AG10803 (cell line): ENCODE results near the gene FTSJ3.
A peak's percentile ranks its signal among the peaks of the same experiment; 100 is the strongest.

ENCODE experiments used
- DNase-seq: peaks from one replicate; pipeline ENCODE4 v3.0.0; 2010; ENCODE audit warnings: low read depth
- H3K4me3 ChIP-seq: 2 replicates; pipeline ENCODE4 v1.5.1; 2011; ENCODE audit warnings: mild to moderate bottlenecking, low read length, control low read depth
- TF ChIP-seq, protein P1 (sequence below): conservative IDR thresholded peaks from 2 replicates; pipeline ENCODE4 v1.5.1; 2011; ENCODE audit warnings: mild to moderate bottlenecking, low read length, control low read depth, inconsistent platforms

Gene FTSJ3

GRCh38 chr17:63847525-63848249 is 20.2 kb upstream of the FTSJ3 start:
- H3K4me3 ChIP-seq = no peak overlapping the region
- TF ChIP-seq, protein P1, sequence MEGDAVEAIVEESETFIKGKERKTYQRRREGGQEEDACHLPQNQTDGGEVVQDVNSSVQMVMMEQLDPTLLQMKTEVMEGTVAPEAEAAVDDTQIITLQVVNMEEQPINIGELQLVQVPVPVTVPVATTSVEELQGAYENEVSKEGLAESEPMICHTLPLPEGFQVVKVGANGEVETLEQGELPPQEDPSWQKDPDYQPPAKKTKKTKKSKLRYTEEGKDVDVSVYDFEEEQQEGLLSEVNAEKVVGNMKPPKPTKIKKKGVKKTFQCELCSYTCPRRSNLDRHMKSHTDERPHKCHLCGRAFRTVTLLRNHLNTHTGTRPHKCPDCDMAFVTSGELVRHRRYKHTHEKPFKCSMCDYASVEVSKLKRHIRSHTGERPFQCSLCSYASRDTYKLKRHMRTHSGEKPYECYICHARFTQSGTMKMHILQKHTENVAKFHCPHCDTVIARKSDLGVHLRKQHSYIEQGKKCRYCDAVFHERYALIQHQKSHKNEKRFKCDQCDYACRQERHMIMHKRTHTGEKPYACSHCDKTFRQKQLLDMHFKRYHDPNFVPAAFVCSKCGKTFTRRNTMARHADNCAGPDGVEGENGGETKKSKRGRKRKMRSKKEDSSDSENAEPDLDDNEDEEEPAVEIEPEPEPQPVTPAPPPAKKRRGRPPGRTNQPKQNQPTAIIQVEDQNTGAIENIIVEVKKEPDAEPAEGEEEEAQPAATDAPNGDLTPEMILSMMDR = no peak
- DNase-seq = no peak

GRCh38 chr17:63845509-63845908 is 18.0 kb upstream of the FTSJ3 start:
- TF ChIP-seq, protein P1 = no peak
- no peak for DNase-seq
- no peak overlapping the region for H3K4me3 ChIP-seq

- H3K4me3 ChIP-seq = peak overlapping the region; percentile 69
- TF ChIP-seq, protein P1 = no peak
- no peak for DNase-seq
These were observed 16.6 kb upstream of the FTSJ3 start for GRCh38 chr17:63843910-63844677.

DNA sequence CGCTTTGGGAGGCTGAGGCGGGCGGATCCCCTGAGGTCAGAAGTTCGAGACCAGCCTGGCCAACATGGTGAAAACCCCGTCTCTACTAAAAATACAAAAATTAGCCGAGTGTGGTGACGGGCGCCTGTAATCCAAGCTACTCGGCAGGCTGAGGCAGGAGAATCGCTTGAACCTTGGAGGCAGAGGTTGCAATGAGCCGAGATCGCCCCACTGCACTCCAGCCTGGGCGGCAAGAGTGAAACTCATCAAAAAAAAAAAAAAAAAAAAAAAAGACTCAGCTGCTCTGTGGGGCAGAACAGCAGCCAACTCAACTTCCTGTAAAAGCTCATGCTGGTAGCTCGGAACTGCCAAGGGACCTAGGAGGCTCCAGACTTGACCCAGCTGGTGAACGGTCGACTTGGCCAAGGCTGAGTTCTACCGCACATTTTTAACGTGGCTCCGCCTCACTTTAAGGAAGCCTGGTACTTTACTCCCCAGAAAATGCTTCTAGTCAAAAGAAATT is 16.0 kb upstream of the FTSJ3 start:
- peak overlapping the region; percentile 69 for H3K4me3 ChIP-seq
- DNase-seq = peak; percentile 92

DNA sequence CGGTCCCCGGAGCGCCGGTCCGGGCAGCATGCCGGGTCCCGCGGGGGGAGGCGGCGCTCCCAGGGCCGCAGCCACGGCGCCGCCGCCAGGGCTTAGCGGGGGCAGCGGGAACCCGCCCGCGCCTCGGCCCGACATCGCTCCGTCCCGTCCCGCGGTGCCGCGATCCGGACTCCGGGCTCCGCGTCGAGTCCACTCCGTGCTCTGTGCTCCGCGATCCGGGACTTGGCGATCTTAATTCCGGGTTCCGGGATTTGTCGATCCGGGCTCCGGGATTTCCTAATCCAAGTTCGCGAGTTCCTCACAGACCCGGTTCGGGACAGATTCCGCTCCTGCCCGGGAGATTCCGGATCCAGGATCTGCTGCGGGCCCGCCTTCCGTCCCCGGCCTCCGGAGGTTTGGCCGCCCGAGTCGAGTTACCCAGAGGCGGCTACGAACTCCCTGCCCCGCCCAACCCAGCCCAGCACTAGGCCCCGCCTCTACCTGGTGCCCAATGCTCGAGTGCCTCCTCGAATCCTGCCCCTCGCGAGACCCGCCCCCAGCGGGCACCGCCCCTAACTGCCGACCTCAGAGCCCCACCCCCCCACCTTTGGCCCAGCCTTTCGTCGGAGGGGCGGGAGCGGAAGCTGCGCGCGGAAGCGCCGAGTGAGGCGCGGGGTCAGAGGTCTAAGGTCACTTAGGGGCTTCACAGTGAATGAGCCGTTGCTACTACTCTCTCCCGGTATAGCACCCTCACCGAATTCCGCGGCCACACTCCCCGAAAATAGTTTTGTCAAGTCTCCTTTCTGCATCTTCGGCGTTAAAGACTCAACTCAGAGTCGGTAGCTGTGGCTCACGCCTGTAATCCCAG is 15.3 kb upstream of the FTSJ3 start, which contains the start of gene SMARCD2:
SMARCD2 (minus strand) TSS at position 146 of the 847 bp plus-strand sequence; CDS start at position 135, 11 bp downstream.
- TF ChIP-seq, protein P1 = no peak
- H3K4me3 ChIP-seq = peak within 1 kb of the TSS; percentile 85
- DNase-seq = peak; percentile 99

- DNase-seq = no peak
- peak overlapping the region; percentile 85 for H3K4me3 ChIP-seq
- TF ChIP-seq, protein P1 = no peak
These were observed 14.7 kb upstream of the FTSJ3 start for GRCh38 chr17:63842173-63842539.
